Femur (tissue), 1 donor: Measurements from ENCODE around the gene OR2AK2.

Experiments
- DNase-seq: peaks from one replicate; pipeline ENCODE4 v3.0.0-alpha.2; 2017

Gene OR2AK2

GRCh38 chr1:247964933-247965332 is at the start of gene OR2AK2:
Gene OR2AK2 (plus strand): TSS chr1:247965233. CDS start chr1:247965377, 144 bp downstream.
- DNase-seq, result no peak

GRCh38 chr1:247919952-247920351 is 45.1 kb upstream of the OR2AK2 start, which contains the start of gene OR2T8:
Gene OR2T8 (plus strand): TSS chr1:247920252. CDS start chr1:247921018, 766 bp downstream.
- no peak for DNase-seq

- no peak for DNase-seq
Measured at GRCh38 chr1:247923941-247924340, 41.1 kb upstream of the OR2AK2 start.

- DNase-seq, result no peak
Measured at GRCh38 chr1:247924868-247925267, 40.2 kb upstream of the OR2AK2 start, which contains the start of gene OR2AJ1. Gene OR2AJ1 (plus strand): TSS chr1:247924889. CDS start chr1:247933769, 8,880 bp downstream.

- no peak for DNase-seq
Measured at GRCh38 chr1:247933989-247934388, 31.0 kb upstream of the OR2AK2 start.

- no peak for DNase-seq
Measured at GRCh38 chr1:247935781-247936180, 29.3 kb upstream of the OR2AK2 start.

GRCh38 chr1:247936415-247936814 is 28.6 kb upstream of the OR2AK2 start:
- DNase-seq, result no peak

GRCh38 chr1:247936965-247937734 is 27.9 kb upstream of the OR2AK2 start:
- DNase-seq, result peak; percentile 75

GRCh38 chr1:247942624-247943023 is 22.4 kb upstream of the OR2AK2 start:
- no peak for DNase-seq

- DNase-seq, result no peak
Measured at GRCh38 chr1:247948558-247948957, 16.5 kb upstream of the OR2AK2 start, which contains the start of gene OR2L8. Gene OR2L8 (plus strand): TSS chr1:247948858. CDS start chr1:247948858, 0 bp downstream.

- DNase-seq, result no peak
Measured at GRCh38 chr1:247953408-247953807, 11.6 kb upstream of the OR2AK2 start.

- no peak for DNase-seq
Measured at GRCh38 chr1:247961791-247962190, 3.2 kb upstream of the OR2AK2 start.

- no peak for DNase-seq
Measured at GRCh38 chr1:247962911-247963588, 2.0 kb upstream of the OR2AK2 start.

GRCh38 chr1:247966532-247967204 is 1.6 kb downstream of the OR2AK2 start:
- no peak for DNase-seq

GRCh38 chr1:247992986-247993385 is 28.0 kb downstream of the OR2AK2 start:
- DNase-seq, result no peak

- DNase-seq, result no peak
Measured at GRCh38 chr1:247998811-247999210, 33.8 kb downstream of the OR2AK2 start.

GRCh38 chr1:248000169-248000568 is 35.1 kb downstream of the OR2AK2 start:
- DNase-seq, result no peak

- no peak for DNase-seq
Measured at GRCh38 chr1:248007778-248008177, 42.7 kb downstream of the OR2AK2 start.

- no peak for DNase-seq
Measured at GRCh38 chr1:248009681-248010080, 44.6 kb downstream of the OR2AK2 start.

- DNase-seq, result no peak
Measured at GRCh38 chr1:248013229-248013710, 48.2 kb downstream of the OR2AK2 start, which contains the start of gene OR2L5. Gene OR2L5 (plus strand): TSS chr1:248013660. CDS start chr1:248021948, 8,288 bp downstream.

GRCh38 chr1:248015803-248016202 is 50.8 kb downstream of the OR2AK2 start:
- no peak for DNase-seq
